OCI-LY3 (cell line): ENCODE results near the gene CAMTA1.

Experiments
- EZH2phosphoT487 ChIP-seq: fragments of 200-600 bp; shearing (Covaris generic); IDR thresholded peaks from 2 replicates; pipeline ENCODE4 v1.6.1; 2018; ENCODE audit warnings: antibody characterized with exemption, mixed run types, low read depth
- TF ChIP-seq, protein P1 (sequence below): fragments of 200-600, 300-600 bp; sonication (generic); IDR thresholded peaks from 2 replicates; pipeline ENCODE4 v1.5.1; 2014; ENCODE audit warnings: antibody characterized with exemption, low read length, low read depth

DNA sequence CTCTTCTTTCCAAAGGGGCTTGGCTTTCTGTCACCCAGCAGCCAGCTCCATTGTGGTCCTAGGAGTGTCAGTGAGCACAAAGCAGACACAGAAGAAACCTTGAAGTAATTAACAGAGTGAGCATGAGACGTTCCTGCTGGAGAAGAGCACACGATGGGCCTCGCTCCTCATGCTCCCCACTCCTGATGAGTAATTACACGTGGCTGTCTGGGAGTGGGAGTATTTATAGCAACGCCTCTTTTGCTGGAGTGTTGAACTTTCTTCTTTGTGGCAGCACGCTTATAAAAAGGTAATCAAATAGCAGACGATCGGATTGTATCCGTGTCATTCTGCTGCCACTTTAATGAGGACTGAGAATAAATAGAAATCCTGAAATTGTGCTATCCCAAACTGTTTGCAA, 185.8 kb downstream of the CAMTA1 start:
- TF ChIP-seq, protein P1, sequence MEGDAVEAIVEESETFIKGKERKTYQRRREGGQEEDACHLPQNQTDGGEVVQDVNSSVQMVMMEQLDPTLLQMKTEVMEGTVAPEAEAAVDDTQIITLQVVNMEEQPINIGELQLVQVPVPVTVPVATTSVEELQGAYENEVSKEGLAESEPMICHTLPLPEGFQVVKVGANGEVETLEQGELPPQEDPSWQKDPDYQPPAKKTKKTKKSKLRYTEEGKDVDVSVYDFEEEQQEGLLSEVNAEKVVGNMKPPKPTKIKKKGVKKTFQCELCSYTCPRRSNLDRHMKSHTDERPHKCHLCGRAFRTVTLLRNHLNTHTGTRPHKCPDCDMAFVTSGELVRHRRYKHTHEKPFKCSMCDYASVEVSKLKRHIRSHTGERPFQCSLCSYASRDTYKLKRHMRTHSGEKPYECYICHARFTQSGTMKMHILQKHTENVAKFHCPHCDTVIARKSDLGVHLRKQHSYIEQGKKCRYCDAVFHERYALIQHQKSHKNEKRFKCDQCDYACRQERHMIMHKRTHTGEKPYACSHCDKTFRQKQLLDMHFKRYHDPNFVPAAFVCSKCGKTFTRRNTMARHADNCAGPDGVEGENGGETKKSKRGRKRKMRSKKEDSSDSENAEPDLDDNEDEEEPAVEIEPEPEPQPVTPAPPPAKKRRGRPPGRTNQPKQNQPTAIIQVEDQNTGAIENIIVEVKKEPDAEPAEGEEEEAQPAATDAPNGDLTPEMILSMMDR, result no peak
- no peak for TF ChIP-seq EZH2phosphoT487
